Measurements from ENCODE around the gene GPR107.

DNA sequence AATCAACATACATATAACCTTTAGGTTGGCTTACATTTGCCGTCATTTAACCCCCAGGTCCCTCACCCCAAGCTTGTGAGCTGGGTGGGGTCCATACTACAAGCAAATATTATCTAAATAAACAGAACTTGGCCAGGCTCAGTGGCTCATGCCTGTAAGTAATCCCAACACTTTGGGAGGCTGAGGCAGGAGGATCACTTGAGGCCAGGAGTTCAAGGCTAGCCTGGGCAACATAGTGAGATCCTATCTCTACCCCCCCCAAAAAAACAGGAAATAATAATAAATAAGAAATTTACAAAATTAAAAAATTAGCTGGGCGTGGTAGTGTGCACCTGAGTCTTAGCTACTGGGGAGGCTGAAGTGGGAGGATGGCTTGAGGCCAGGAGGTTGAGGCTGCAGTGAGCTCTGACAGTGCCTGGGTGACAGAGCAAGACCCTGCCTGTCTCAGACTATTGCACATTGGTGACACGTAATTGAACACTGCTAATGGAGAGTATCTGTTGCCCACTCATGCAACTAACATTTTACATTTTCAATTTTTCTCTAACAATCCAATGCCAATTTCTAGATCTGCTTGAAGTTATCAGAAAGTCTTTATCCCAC lies 29.6 kb upstream of the GPR107 start:
- TF ChIP-seq CTCF (IDR thresholded peaks at IDR 0.05) (no peak), POLR2A (IDR thresholded peaks at IDR 0.05) (no peak)
